C4-2B (cell line): ENCODE measurements around the gene ANGPT4.

Experiments used
- H3K27ac ChIP-seq: fragments of 450-650 bp; 2 replicates; pipeline ENCODE4 v1.5.1; 2017
- CTCF ChIP-seq: fragments of 450-650 bp; conservative IDR thresholded peaks from 2 replicates; pipeline ENCODE4 v1.5.1; 2017; ENCODE audit warnings: mild to moderate bottlenecking
- ZFX ChIP-seq: fragments of 450-650 bp; IDR thresholded peaks from 2 replicates; pipeline ENCODE4 v1.6.1; 2017

ANGPT4 gene

GRCh38 chr20:920311-920710 lies 4.2 kb upstream of the ANGPT4 start:
- TF ChIP-seq ZFX (no peak), CTCF (no peak)
- no peak overlapping the region for H3K27ac ChIP-seq

GRCh38 chr20:919491-919916 lies 3.4 kb upstream of the ANGPT4 start:
- TF ChIP-seq CTCF (no peak), ZFX (no peak)

GRCh38 chr20:917416-917815 lies 1.3 kb upstream of the ANGPT4 start:
- H3K27ac ChIP-seq: no peak overlapping the region
- TF ChIP-seq CTCF (no peak), ZFX (no peak)

More at GRCh38 chr20:919491-919916, 3.4 kb upstream of the ANGPT4 start:
- no peak overlapping the region for H3K27ac ChIP-seq

- TF ChIP-seq CTCF (no peak), ZFX (no peak)
- no peak overlapping the region for H3K27ac ChIP-seq
Measured at GRCh38 chr20:916825-917224, 691 bp upstream of the ANGPT4 start.

GRCh38 chr20:914727-915498 lies 1.2 kb downstream of the ANGPT4 start:
- no peak for TF ChIP-seq ZFX
- TF ChIP-seq CTCF: no peak
- no peak overlapping the region for H3K27ac ChIP-seq

- H3K27ac ChIP-seq: no peak overlapping the region
- TF ChIP-seq ZFX: no peak
- no peak for TF ChIP-seq CTCF
Measured at GRCh38 chr20:913306-913849, 2.8 kb downstream of the ANGPT4 start.

GRCh38 chr20:911882-912600 lies 4.1 kb downstream of the ANGPT4 start:
- TF ChIP-seq CTCF (no peak), ZFX (no peak)
- H3K27ac ChIP-seq: no peak overlapping the region
